GM12878 (cell line): ENCODE data around the gene TOMM22. TPM values are rescaled to one million over a fixed set of nuclear protein-coding genes. Genes with fewer than 3 reads are reported as not detected.

ENCODE experiments used
- ATAC-seq: fragments of 200-7000 bp; cut with Tn5 transposase; 3 replicates; pipeline ENCODE4 v1.9.1; 2020; ENCODE audit warnings: mild to moderate bottlenecking, moderate library complexity
- BruUV-seq: library from RNA; stranded (reverse); fragments of 400-500 nt; replicated peaks from 2 replicates; lab custom pipeline; 2021; lab: Mats Ljungman, UMichigan
- CTCF ChIA-PET: fragments of 300-600 bp; sonication (Branson Sonifier 250); formaldehyde crosslinking; extraction: SDS; loops from one replicate; lab custom pipeline; 2021; ENCODE audit warnings: inconsistent platforms; lab: Yijun Ruan, JAX
- POLR2A ChIA-PET: fragments of 350-600 bp; formaldehyde crosslinking; extraction: SDS; loops from one replicate; lab custom pipeline; 2021; ENCODE audit warnings: inconsistent platforms; lab: Charles Lee
- RAD21 ChIA-PET: fragments of 300-600 bp; sonication (Branson Sonifier 250); formaldehyde crosslinking; loops from one replicate; lab custom pipeline; 2023; ENCODE audit warnings: antibody characterized with exemption; ENCODE audit not compliant: unreplicated experiment; lab: Charles Lee
- SMC1A ChIA-PET: fragments of 300-600 bp; sonication (Branson Sonifier 250); formaldehyde crosslinking; loops from one replicate; lab custom pipeline; 2023; ENCODE audit not compliant: unreplicated experiment, uncharacterized antibody; lab: Charles Lee
- DNase-seq: peaks from one replicate; pipeline ENCODE4 v3.0.0-alpha.2; 2011; ENCODE audit warnings: low read depth, low spot score
- FAIRE-seq: peaks from 3 replicates; lab custom pipeline; 2011; peaks lifted over from hg19 to GRCh38; lab: Jason Lieb, UNC
- H2AFZ ChIP-seq: 2 replicates; pipeline ENCODE4 v1.6.0; 2011; ENCODE audit warnings: low read depth, low read length, control low read depth; ENCODE audit not compliant: control insufficient read depth
- H3K27ac ChIP-seq: 2 replicates; pipeline ENCODE4 v1.5.1; 2011; ENCODE audit warnings: control low read depth; ENCODE audit not compliant: control insufficient read depth, insufficient read depth
- H3K27me3 ChIP-seq, 2 experiments: replicated peaks in 1 of 2; 2 replicates each; pipeline versions ENCODE4 v1.6.0 to v1.6.1; 2011; ENCODE audit warnings: low read length in 1 of 2; ENCODE audit not compliant: control insufficient read depth in 2 of 2, insufficient read depth in 2 of 2
- H3K36me3 ChIP-seq, 2 experiments: 2 replicates each; pipeline ENCODE4 v1.5.1; 2011; ENCODE audit warnings: low read length in 1 of 2; ENCODE audit not compliant: control insufficient read depth in 2 of 2, insufficient read depth in 2 of 2
- H3K4me1 ChIP-seq: 2 replicates; pipeline ENCODE4 v1.6.1; 2011; ENCODE audit warnings: mild to moderate bottlenecking, low read length, moderate library complexity, mixed read lengths; ENCODE audit not compliant: control insufficient read depth, insufficient read depth
- H3K4me2 ChIP-seq: 2 replicates; pipeline ENCODE4 v1.6.0; 2011; ENCODE audit warnings: control low read depth; ENCODE audit not compliant: control insufficient read depth, insufficient read depth
- H3K4me3 ChIP-seq: fragments of 200-600 bp; sonication (generic); 2 replicates; pipeline ENCODE4 v1.5.1; 2016
- H3K79me2 ChIP-seq: 2 replicates; pipeline ENCODE4 v1.6.0; 2011; ENCODE audit warnings: low read length; ENCODE audit not compliant: control insufficient read depth, insufficient read depth
- H3K9ac ChIP-seq: 2 replicates; pipeline ENCODE4 v1.8.0; 2011; ENCODE audit warnings: low read length, control low read depth, mixed read lengths; ENCODE audit not compliant: control insufficient read depth, insufficient read depth
- H3K9me3 ChIP-seq: replicated peaks from 3 replicates; pipeline ENCODE4 v1.5.1; 2011; ENCODE audit warnings: mild to moderate bottlenecking, low read length; ENCODE audit not compliant: control insufficient read depth, insufficient read depth
- H4K20me1 ChIP-seq: 2 replicates; pipeline ENCODE4 v1.6.0; 2011; ENCODE audit not compliant: control insufficient read depth, insufficient read depth
- BHLHE40 ChIP-seq, 2 experiments: fragments of 450-650 bp in 1 of 2; IDR thresholded peaks; 2 replicates each; pipeline ENCODE4 v1.6.1; 2011 to 2017; ENCODE audit warnings: low read depth in 2 of 2, borderline replicate concordance in 1 of 2, improper control_type of control experiment in 1 of 2, low read length in 1 of 2, mild to moderate bottlenecking in 1 of 2
- BMI1 ChIP-seq: fragments of 450-650 bp; IDR thresholded peaks from 2 replicates; pipeline ENCODE4 v1.6.1; 2016; ENCODE audit warnings: mild to moderate bottlenecking, moderate library complexity, borderline replicate concordance
- CHD4 ChIP-seq: fragments of 200-600 bp; sonication (generic); IDR thresholded peaks from 2 replicates; pipeline ENCODE4 v1.6.1; 2016; ENCODE audit warnings: mild to moderate bottlenecking
- EP300 ChIP-seq, 2 experiments: fragments of 150-350 bp in 1 of 2; IDR thresholded peaks; 2 replicates each; pipeline ENCODE4 v1.6.1; 2011 to 2012; ENCODE audit warnings: low read depth in 2 of 2, low read length in 2 of 2, borderline replicate concordance in 1 of 2, improper control_type of control experiment in 1 of 2, inconsistent platforms in 1 of 2; ENCODE audit not compliant: control insufficient read depth in 1 of 2
- ESRRA ChIP-seq: IDR thresholded peaks from 2 replicates; pipeline ENCODE4 v1.6.1; 2012; ENCODE audit warnings: mild to moderate bottlenecking, low read length, improper control_type of control experiment
- HCFC1 ChIP-seq: fragments of 150-350 bp; IDR thresholded peaks from 2 replicates; pipeline ENCODE4 v1.6.1; 2014; ENCODE audit warnings: low read length
- HDAC6 ChIP-seq: fragments of 200-600 bp; sonication (generic); IDR thresholded peaks from one replicate; pipeline ENCODE4 v1.8.0; 2017; ENCODE audit warnings: antibody characterized with exemption; ENCODE audit not compliant: unreplicated experiment
- JUND ChIP-seq: IDR thresholded peaks from 2 replicates; pipeline ENCODE4 v1.6.1; 2012; ENCODE audit warnings: low read depth, mild to moderate bottlenecking, low read length, improper control_type of control experiment, moderate library complexity
- KDM1A ChIP-seq: fragments of 200-600 bp; sonication (generic); IDR thresholded peaks from 2 replicates; pipeline ENCODE4 v1.6.1; 2016; ENCODE audit warnings: borderline replicate concordance
- MTA3 ChIP-seq: IDR thresholded peaks from 2 replicates; pipeline ENCODE4 v1.6.1; 2012; ENCODE audit warnings: low read length, inconsistent platforms, borderline replicate concordance
- NR2F1 ChIP-seq: fragments of 450-650 bp; conservative IDR thresholded peaks from 2 replicates; pipeline ENCODE4 v1.6.1; 2017; ENCODE audit warnings: mild to moderate bottlenecking
- RB1 ChIP-seq: fragments of 450-650 bp; formaldehyde crosslinking; IDR thresholded peaks from 2 replicates; pipeline ENCODE4 v1.6.1; 2017; ENCODE audit warnings: mild to moderate bottlenecking, borderline replicate concordance
- SMAD5 ChIP-seq: IDR thresholded peaks from 2 replicates; pipeline ENCODE4 v1.6.1; 2016; ENCODE audit warnings: antibody characterized with exemption, low read depth
- TBL1XR1 ChIP-seq: IDR thresholded peaks from 2 replicates; pipeline ENCODE4 v1.6.1; 2012; ENCODE audit warnings: low read depth, low read length, improper control_type of control experiment
- WRNIP1 ChIP-seq: IDR thresholded peaks from 2 replicates; pipeline ENCODE4 v1.6.1; 2011; ENCODE audit warnings: low read depth, low read length, improper control_type of control experiment, borderline replicate concordance
- ZSCAN29 ChIP-seq: fragments of 450-650 bp; IDR thresholded peaks from 2 replicates; pipeline ENCODE4 v1.6.1; 2017; ENCODE audit warnings: mild to moderate bottlenecking, moderate library complexity
- WGBS: methylation state at CpG from one replicate; pipeline ENCODE4 v1.1.6; 2016; ENCODE audit warnings: low lambda C conversion rate; ENCODE audit not compliant: insufficient replicate concordance, insufficient coverage; ENCODE audit errors: missing lambda C conversion rate; 5-methylcytosine and 5-hydroxymethylcytosine counted together
- in situ Hi-C: fragments of 300-500 bp; cut with MboI; formaldehyde crosslinking; loops from 9 replicates; pipeline ENCODE4 v1.14.3; 2018; ENCODE audit warnings: mixed read lengths
- intact Hi-C: fragments of 100-400 bp; cut with micrococcal nuclease; formaldehyde crosslinking; loops from one replicate; pipeline ENCODE4 v1.14.2; 2022; ENCODE audit not compliant: unreplicated experiment
- polyA plus RNA-seq, 11 experiments: library from polyadenylated mRNA; depleted of rRNA in 4 of 11; unstranded in 6 of 11; stranded (reverse) in 5 of 11; fragments of >200 nt; fragmentation: Nextera tagmentation in 4 of 11; fragmentation: Illumina TruSeq in 1 of 11; extraction: Ambion mirVana in 4 of 11; extraction: Trizol in 1 of 11; gene quantifications; 1 replicate in 1 of 11; 2 replicates in 10 of 11; pipeline versions ENCODE4 v1.2.1 to v1.2.3, GENCODE V29; 2011 to 2016; ENCODE audit warnings: inconsistent platforms in 2 of 11, missing spikeins in 2 of 11, low read depth in 1 of 11
- total RNA-seq, 4 experiments: library from RNA; depleted of rRNA in 3 of 4; stranded (reverse); fragments of >200 nt in 3 of 4; fragmentation: Illumina TruSeq in 1 of 4; extraction: Trizol in 1 of 4; gene quantifications; 2 replicates each; pipeline versions ENCODE4 v1.2.1 to v1.2.3, GENCODE V29; 2013 to 2021
- TF ChIP-seq, protein P1 (sequence below): fragments of 450-650 bp; IDR thresholded peaks from 2 replicates; pipeline ENCODE4 v1.6.1; 2017; ENCODE audit warnings: antibody characterized with exemption, mild to moderate bottlenecking, moderate library complexity
- TF ChIP-seq, protein P2 (sequence below): IDR thresholded peaks from 2 replicates; pipeline ENCODE4 v1.6.1; 2012; ENCODE audit warnings: low read depth, low read length, improper control_type of control experiment
- TF ChIP-seq, protein P3 (sequence below): fragments of 450-650 bp; IDR thresholded peaks from 2 replicates; pipeline ENCODE4 v1.6.1; 2016; ENCODE audit warnings: mild to moderate bottlenecking

The TOMM22 gene
- total and polyA plus RNA-seq, 10 of the 15 experiments (the other 5 are each of a cell fraction or from before 2014, with no cell fraction given), result 37.6 to 197 (median 94.9) TPM

DNA sequence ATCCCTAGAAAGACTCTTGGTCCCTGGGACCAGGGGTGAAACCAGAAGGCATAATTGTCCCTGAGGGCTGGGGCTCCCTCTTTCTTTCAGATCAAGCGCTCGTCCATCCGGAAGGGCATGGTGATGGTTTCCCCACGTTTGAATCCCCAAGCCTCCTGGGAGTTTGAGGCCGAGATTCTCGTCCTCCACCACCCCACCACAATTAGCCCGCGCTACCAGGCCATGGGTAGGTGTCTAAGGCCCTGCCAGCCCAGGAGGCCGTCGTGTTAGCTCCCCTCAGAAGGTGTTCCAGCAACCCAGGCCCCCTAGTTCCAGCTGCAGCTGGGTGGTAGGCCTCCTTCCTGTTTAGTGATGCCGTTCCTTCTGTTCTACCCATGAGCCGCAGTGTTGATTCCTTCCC is 45.4 kb downstream of the TOMM22 start:
- no peak for ATAC-seq

More for the DNA sequence above, 45.4 kb downstream of the TOMM22 start:
- Histone ChIP-seq H3K9me3 (no peaks in the 10 kb centered on the region), H3K27ac (no peak overlapping the region), H2AFZ (no peak overlapping the region), H3K79me2 (no peaks in the 10 kb centered on the region), H3K4me1 (no peaks in the 10 kb centered on the region), H3K27me3 (no peaks in the 10 kb centered on the region), H3K9ac (no peak overlapping the region), H3K4me2 (no peak overlapping the region), H3K36me3 (peaks cover 52 to 73% of the 10 kb centered on the region in 2 experiments), H4K20me1 (no peaks in the 10 kb centered on the region), H3K4me3 (no peak overlapping the region)
- ChIA-PET RAD21 (no interaction called here), CTCF (no interaction called here), POLR2A (no interaction called here), SMC1A (no interaction called here)
- no peak for TF ChIP-seq TBL1XR1
- TF ChIP-seq MTA3, result no peak
- TF ChIP-seq HDAC6, result no peak
- TF ChIP-seq WRNIP1, result no peak
- TF ChIP-seq, protein P1, sequence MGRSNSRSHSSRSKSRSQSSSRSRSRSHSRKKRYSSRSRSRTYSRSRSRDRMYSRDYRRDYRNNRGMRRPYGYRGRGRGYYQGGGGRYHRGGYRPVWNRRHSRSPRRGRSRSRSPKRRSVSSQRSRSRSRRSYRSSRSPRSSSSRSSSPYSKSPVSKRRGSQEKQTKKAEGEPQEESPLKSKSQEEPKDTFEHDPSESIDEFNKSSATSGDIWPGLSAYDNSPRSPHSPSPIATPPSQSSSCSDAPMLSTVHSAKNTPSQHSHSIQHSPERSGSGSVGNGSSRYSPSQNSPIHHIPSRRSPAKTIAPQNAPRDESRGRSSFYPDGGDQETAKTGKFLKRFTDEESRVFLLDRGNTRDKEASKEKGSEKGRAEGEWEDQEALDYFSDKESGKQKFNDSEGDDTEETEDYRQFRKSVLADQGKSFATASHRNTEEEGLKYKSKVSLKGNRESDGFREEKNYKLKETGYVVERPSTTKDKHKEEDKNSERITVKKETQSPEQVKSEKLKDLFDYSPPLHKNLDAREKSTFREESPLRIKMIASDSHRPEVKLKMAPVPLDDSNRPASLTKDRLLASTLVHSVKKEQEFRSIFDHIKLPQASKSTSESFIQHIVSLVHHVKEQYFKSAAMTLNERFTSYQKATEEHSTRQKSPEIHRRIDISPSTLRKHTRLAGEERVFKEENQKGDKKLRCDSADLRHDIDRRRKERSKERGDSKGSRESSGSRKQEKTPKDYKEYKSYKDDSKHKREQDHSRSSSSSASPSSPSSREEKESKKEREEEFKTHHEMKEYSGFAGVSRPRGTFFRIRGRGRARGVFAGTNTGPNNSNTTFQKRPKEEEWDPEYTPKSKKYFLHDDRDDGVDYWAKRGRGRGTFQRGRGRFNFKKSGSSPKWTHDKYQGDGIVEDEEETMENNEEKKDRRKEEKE, result no peak
- no peak for TF ChIP-seq BMI1
- no peak for TF ChIP-seq ZSCAN29
- no peak for TF ChIP-seq HCFC1
- no peak for TF ChIP-seq SMAD5
- TF ChIP-seq EP300 (IDR thresholded peaks at IDR 0.05; ENCODE audit: borderline replicate concordance in 1 of 2, control insufficient read depth in 1 of 2, low read depth in 2 of 2, low read length in 2 of 2), result no peak
- no peak for TF ChIP-seq JUND
- TF ChIP-seq, protein P2, sequence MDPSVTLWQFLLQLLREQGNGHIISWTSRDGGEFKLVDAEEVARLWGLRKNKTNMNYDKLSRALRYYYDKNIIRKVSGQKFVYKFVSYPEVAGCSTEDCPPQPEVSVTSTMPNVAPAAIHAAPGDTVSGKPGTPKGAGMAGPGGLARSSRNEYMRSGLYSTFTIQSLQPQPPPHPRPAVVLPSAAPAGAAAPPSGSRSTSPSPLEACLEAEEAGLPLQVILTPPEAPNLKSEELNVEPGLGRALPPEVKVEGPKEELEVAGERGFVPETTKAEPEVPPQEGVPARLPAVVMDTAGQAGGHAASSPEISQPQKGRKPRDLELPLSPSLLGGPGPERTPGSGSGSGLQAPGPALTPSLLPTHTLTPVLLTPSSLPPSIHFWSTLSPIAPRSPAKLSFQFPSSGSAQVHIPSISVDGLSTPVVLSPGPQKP, result no peak
- TF ChIP-seq NR2F1, result no peak
- no peak for TF ChIP-seq BHLHE40 (IDR thresholded peaks at IDR 0.05; ENCODE audit: borderline replicate concordance in 1 of 2, low read depth in 2 of 2, low read length in 1 of 2)
- TF ChIP-seq KDM1A, result no peak
- TF ChIP-seq, protein P3, sequence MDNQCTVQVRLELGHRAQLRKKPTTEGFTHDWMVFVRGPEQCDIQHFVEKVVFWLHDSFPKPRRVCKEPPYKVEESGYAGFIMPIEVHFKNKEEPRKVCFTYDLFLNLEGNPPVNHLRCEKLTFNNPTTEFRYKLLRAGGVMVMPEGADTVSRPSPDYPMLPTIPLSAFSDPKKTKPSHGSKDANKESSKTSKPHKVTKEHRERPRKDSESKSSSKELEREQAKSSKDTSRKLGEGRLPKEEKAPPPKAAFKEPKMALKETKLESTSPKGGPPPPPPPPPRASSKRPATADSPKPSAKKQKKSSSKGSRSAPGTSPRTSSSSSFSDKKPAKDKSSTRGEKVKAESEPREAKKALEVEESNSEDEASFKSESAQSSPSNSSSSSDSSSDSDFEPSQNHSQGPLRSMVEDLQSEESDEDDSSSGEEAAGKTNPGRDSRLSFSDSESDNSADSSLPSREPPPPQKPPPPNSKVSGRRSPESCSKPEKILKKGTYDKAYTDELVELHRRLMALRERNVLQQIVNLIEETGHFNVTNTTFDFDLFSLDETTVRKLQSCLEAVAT, result no peak
- no peak for TF ChIP-seq CHD4
- no peak for TF ChIP-seq RB1
- TF ChIP-seq ESRRA, result no peak
- WGBS, result 90% methylated on average over 12 of the region's 12 CpGs
- DNase-seq, result no peak
- FAIRE-seq, result no peak
- intact Hi-C loops (no loop called here), in situ Hi-C loops (no loop called here)
- no TSS peak for BruUV-seq
